ENCODE measurements around the gene PPM1L.

PPM1L gene

DNA sequence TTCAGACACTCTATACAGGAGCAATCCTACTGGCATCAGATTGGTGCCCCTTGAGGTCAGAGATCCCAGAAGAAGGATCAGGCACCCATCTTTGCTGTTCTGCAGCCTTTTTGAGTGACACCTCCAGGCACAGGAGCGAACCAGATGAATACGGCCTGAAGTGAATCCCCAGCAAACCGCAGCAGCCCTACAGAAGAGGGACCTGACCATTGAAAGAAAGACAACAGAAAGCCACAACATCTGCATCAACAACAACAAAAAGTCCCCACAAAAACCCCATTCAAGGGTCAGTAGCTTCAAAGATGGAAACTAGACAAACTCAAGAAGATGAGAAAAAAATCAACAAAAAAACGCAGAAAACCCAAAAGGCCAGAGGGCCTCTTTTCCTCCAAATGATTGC is 130.4 kb downstream of the PPM1L start:
- peak; percentile 25 for DNase-seq (ENCODE audit: low spot score)
- TF ChIP-seq, protein P1, sequence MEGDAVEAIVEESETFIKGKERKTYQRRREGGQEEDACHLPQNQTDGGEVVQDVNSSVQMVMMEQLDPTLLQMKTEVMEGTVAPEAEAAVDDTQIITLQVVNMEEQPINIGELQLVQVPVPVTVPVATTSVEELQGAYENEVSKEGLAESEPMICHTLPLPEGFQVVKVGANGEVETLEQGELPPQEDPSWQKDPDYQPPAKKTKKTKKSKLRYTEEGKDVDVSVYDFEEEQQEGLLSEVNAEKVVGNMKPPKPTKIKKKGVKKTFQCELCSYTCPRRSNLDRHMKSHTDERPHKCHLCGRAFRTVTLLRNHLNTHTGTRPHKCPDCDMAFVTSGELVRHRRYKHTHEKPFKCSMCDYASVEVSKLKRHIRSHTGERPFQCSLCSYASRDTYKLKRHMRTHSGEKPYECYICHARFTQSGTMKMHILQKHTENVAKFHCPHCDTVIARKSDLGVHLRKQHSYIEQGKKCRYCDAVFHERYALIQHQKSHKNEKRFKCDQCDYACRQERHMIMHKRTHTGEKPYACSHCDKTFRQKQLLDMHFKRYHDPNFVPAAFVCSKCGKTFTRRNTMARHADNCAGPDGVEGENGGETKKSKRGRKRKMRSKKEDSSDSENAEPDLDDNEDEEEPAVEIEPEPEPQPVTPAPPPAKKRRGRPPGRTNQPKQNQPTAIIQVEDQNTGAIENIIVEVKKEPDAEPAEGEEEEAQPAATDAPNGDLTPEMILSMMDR (IDR thresholded peaks at IDR 0.05; ENCODE audit: extremely low read depth, missing control alignments): no peak

DNA sequence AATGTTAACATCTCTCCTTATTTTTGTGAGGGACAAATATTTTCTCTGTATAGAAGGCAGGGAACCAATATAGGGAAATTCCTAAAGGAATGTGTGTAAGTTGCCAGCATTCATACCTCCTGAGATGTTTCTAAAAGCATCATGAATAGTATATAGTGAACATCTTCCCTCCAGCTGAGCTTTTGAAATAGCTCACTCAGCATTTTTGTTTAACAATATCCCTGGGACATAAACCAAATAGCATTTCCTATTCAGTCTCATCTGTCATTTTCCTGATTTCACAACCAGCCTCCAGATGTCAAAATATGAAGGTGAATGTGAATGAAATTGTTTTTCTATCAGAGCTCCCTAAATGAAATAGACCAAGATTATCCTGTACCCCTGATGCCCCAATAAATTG is 137.2 kb downstream of the PPM1L start:
- TF ChIP-seq, protein P1 (IDR thresholded peaks at IDR 0.05; ENCODE audit: extremely low read depth, missing control alignments): no peak
- no peak for DNase-seq (ENCODE audit: low spot score)

- TF ChIP-seq, protein P1 (IDR thresholded peaks at IDR 0.05; ENCODE audit: extremely low read depth, missing control alignments): no peak
- DNase-seq (ENCODE audit: low spot score): no peak
These were observed 148.7 kb downstream of the PPM1L start for GRCh38 chr3:160904691-160905090.

DNA sequence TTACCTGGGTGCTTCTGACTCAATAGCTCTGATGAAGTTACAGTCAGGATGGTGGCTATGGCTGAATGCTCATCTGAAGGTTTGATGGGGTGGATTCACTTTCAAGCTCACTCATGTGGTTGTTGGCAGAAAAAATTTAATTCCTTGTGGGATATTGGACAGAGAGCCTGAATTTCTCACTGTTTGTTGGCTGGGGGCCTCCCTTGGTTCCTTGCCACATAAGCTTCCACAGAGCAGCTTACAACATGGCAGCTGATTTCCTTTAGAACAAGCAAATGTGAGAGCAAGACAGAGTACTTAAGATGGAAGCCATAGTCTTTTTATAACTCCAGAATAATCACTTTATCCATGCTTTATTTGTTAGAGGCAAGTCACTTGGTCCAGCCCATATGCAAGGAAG is 150.6 kb downstream of the PPM1L start:
- DNase-seq (ENCODE audit: low spot score): no peak
- TF ChIP-seq, protein P1 (IDR thresholded peaks at IDR 0.05; ENCODE audit: extremely low read depth, missing control alignments): no peak

DNA sequence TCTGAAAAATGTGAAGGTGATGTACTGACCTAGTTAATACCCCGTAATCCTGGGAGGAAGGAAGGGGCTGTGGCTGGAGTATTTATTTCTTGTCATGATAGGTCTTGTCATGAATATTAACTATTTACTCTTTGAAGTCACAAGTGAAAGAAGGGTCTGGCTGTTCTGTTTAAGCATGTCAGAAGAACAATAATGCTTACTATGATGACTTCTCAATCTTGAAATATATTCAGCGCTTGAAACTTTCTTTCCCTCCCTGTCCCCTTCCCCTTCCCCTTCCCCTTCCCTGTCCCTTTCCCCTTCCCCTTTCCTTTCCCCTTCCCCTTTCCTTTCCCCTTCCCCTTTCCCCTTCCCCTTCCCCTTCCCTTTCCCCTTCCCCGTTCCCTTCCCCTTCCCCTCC is 153.9 kb downstream of the PPM1L start:
- TF ChIP-seq, protein P1 (IDR thresholded peaks at IDR 0.05; ENCODE audit: extremely low read depth, missing control alignments): no peak
- DNase-seq (ENCODE audit: low spot score): no peak

DNA sequence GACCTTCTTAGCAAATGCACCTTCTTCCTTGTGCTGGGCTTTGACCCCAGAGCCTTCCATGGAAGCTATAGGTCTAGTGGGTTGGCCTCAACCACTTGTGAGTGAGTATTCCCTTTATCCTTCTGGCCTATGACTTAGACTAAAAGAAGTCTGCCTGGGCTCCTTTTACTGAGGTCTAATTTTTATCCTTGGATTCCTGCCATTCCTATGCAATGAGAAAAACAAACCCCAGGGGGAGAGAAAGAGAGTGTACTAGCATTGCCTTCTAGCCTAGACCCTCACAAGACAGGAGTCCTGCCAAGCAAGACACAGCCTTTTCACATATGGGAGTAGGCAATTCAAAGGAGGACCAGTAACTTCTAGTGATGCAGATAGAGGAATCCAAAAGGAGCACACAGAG is 155.4 kb downstream of the PPM1L start:
- TF ChIP-seq, protein P1 (IDR thresholded peaks at IDR 0.05; ENCODE audit: extremely low read depth, missing control alignments): no peak
- no peak for DNase-seq (ENCODE audit: low spot score)

DNA sequence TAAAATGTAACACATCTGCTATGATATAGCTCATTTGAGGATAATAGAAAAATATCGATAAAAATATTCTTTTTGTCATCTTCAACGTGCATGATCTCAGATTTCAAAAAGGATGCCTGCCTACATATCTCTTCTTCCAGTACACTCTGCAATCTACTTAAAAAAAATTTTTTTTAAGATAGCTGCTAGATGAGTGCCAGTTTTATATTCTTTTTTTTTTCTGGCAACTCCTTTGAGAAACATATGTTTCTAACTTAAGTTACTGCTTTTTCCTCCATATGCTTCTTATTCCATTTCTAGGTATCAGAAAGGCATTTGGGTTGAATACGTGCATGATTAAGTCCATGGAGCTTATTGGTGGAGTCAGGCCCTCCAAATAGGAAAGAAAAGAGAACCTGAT is 160.4 kb downstream of the PPM1L start:
- TF ChIP-seq, protein P1 (IDR thresholded peaks at IDR 0.05; ENCODE audit: extremely low read depth, missing control alignments): no peak
- DNase-seq (ENCODE audit: low spot score): no peak
